ENCODE data around the gene CNNM4. TPM values are rescaled to one million over a fixed set of nuclear protein-coding genes. Genes with fewer than 3 reads are reported as not detected.

The CNNM4 gene
- 5.3 and 6.1 TPM in 2 replicates for total RNA-seq

GRCh38 chr2:96760036-96760985, at the start of gene CNNM4:
CNNM4 (plus strand) TSS chr2:96760902; CDS start chr2:96761000, 98 bp downstream.

DNA sequence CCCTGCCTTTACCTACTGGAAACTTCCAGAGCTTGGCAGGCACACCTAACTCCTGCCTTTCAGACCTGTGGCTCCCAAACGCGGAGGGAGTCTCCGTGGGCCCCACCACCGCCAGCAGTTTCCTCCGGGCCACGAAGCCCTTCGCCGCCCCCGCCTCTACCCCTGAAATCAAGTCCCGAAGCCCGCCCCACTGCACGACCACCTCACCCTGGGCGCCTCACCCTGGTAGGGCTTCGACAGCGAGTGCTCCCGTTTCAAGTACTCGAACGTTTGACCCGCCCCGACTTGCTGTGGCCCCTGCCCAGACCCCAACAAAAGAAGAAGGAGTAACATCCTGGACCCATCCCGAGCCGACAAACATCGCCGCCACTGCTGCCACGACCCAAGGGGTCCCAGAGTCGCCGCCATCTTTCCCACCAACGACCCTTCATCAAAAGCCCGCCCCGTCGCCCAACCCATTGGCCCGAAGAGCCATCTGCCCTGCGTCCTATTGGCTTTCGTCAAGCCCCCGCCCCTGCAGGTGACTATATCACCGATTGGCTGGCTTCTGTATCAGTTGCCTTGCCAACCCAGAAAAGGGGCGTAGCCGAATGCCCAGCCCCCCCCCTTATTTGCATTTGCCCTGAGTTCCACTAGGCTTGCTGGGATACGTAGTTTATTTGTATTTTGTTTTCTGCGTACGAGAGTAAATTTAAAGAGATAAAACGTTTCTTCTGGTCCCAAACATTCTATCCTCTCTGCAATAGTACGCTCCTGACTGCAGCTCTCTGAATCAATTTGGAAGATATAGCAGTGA, 20.9 kb upstream of the CNNM4 start, which contains the start of gene LMAN2L:
TSS of gene LMAN2L (minus strand) at position 432 of the 796 bp plus-strand sequence. CDS start at position 408, 24 bp downstream.

DNA sequence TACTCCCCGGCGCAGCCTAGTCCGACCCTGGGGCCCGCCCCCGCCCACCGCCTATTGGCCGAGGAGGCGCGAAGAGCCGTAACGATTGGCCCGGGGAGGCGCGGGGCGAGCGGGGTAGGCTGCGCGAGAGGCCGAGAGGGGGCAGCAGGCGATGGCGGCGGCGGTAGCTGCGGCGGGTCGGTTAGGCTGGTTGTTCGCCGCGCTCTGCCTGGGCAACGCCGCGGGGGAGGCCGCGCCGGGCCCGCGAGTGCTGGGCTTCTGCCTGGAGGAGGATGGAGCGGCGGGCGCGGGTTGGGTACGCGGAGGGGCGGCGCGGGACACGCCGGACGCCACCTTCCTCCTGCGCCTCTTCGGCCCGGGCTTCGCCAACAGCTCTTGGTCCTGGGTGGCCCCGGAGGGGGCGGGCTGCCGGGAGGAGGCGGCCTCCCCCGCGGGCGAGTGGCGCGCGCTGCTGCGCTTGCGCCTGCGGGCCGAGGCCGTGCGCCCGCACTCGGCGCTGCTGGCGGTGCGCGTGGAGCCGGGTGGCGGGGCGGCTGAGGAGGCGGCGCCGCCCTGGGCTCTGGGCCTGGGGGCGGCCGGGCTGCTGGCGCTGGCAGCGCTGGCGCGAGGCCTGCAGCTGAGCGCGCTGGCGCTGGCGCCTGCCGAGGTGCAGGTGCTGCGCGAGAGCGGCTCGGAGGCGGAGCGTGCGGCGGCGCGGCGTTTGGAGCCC, 55.6 kb downstream of the CNNM4 start, which contains the start of gene CNNM3:
TSS of gene CNNM3 (plus strand) at position 142 of the 709 bp plus-strand sequence. CDS start at position 152, 10 bp downstream.

GRCh38 chr2:96843538-96844268, 83.0 kb downstream of the CNNM4 start, which contains the start of gene ANKRD23:
ANKRD23 (minus strand) TSS chr2:96844021; CDS start chr2:96843992, 29 bp downstream.

GRCh38 chr2:96857667-96858372, 97.1 kb downstream of the CNNM4 start, which contains the start of gene ANKRD39:
ANKRD39 (minus strand) TSS chr2:96858016; CDS start chr2:96857987, 29 bp downstream.

Other genes with a start within 250 kb of the CNNM4 start
- 5.4 and 5.9 TPM in 2 replicates for gene ARID5A, start 224.2 kb upstream of the CNNM4 start, total RNA-seq
- gene KANSL3, start 122.6 kb upstream of the CNNM4 start, total RNA-seq = 14.3 and 18.1 TPM in 2 replicates
- 0.21 TPM in 1 of 2 replicates, not detected in the other for gene FER1L5, start 118.1 kb upstream of the CNNM4 start, total RNA-seq
- gene LMAN2L, start 20.8 kb upstream of the CNNM4 start, total RNA-seq = 12.8 and 13.1 TPM in 2 replicates
- gene CNNM3, start 55.4 kb downstream of the CNNM4 start, total RNA-seq = 4.7 TPM in 2 replicates
- gene ANKRD23, start 83.1 kb downstream of the CNNM4 start, total RNA-seq = 0.28 and 0.56 TPM in 2 replicates
- gene ANKRD39, start 97.1 kb downstream of the CNNM4 start, total RNA-seq = 20.9 and 24.8 TPM in 2 replicates
- 15.2 and 16.6 TPM in 2 replicates for gene SEMA4C, start 109.2 kb downstream of the CNNM4 start, total RNA-seq
- not detected in 2 replicates for gene FAM178B, start 225.7 kb downstream of the CNNM4 start, total RNA-seq